ENCODE results near the gene RANGRF. TPM values are rescaled to one million over a fixed set of nuclear protein-coding genes. Genes with fewer than 3 reads are reported as not detected.

Gene RANGRF
- total RNA-seq, 4 donors from 2014 or later, result 7.8 to 15.4 (median 12.6) TPM

- Histone ChIP-seq H3K27me3 (no peaks in the 10 kb centered on the region), H3K4me3 (no peak overlapping the region), H3K4me1 (no peaks in the 10 kb centered on the region), H3K9me3 (no peaks in the 10 kb centered on the region), H3K27ac (no peak overlapping the region), H3K36me3 (peaks cover 9 to 84% (median 27%) of the 10 kb centered on the region in 3 donors)
- no peak for TF ChIP-seq POLR2A (IDR thresholded peaks at IDR 0.05)
- no peak for TF ChIP-seq CTCF (IDR thresholded peaks at IDR 0.05)
- 92% methylated on average over 2 of the region's 10 CpGs; no CpG with 5 or more reads in 1 of the 2 donors for WGBS, 2 donors
- intact Hi-C loops (cut with DNase I), result no loop called here
- DNase-seq, result no peak
These were observed 32.2 kb upstream of the RANGRF start for GRCh38 chr17:8256291-8256690.

- no peak for TF ChIP-seq POLR2A (IDR thresholded peaks at IDR 0.05)
- Histone ChIP-seq H3K4me3 (no peak overlapping the region), H3K36me3 (peaks cover 9 to 88% (median 27%) of the 10 kb centered on the region in 3 donors), H3K4me1 (no peaks in the 10 kb centered on the region), H3K27ac (no peak overlapping the region), H3K27me3 (no peaks in the 10 kb centered on the region), H3K9me3 (no peaks in the 10 kb centered on the region)
- no peak for DNase-seq
- 97% methylated on average over 6 of the region's 6 CpGs; no CpG with 5 or more reads in 1 of the 2 donors for WGBS, 2 donors
- intact Hi-C loops (cut with DNase I), result no loop called here
These were observed 31.8 kb upstream of the RANGRF start for GRCh38 chr17:8256691-8257090.

GRCh38 chr17:8257801-8258200 is 30.7 kb upstream of the RANGRF start:
- Histone ChIP-seq H3K4me3 (no peak overlapping the region), H3K4me1 (no peaks in the 10 kb centered on the region), H3K9me3 (no peaks in the 10 kb centered on the region), H3K27me3 (no peaks in the 10 kb centered on the region), H3K27ac (no peak overlapping the region), H3K36me3 (peaks cover 9 to 93% (median 29%) of the 10 kb centered on the region in 3 donors)
- DNase-seq, result no peak
- WGBS, 2 donors, result 71 to 100% methylated on average over 1 of the region's 8 CpGs
- intact Hi-C loops (cut with DNase I), result no loop called here
- TF ChIP-seq POLR2A (IDR thresholded peaks at IDR 0.05) (no peak), CTCF (IDR thresholded peaks at IDR 0.05) (no peak)

GRCh38 chr17:8264320-8264719 is 24.1 kb upstream of the RANGRF start:
- peaks cover 23 to 97% (median 29%) of the 10 kb centered on the region in 3 donors for H3K36me3 ChIP-seq
- H3K27ac ChIP-seq, result no peak overlapping the region
- 90 to 96% methylated on average over 5 to 10 of the region's 10 CpGs for WGBS, 2 donors
- TF ChIP-seq CTCF (IDR thresholded peaks at IDR 0.05) (no peak), POLR2A (IDR thresholded peaks at IDR 0.05) (no peak)
- H3K27me3 ChIP-seq, result no peaks in the 10 kb centered on the region
- H3K4me3 ChIP-seq, result no peak overlapping the region
- no peaks in the 10 kb centered on the region for H3K9me3 ChIP-seq
- no peaks in the 10 kb centered on the region for H3K4me1 ChIP-seq
- intact Hi-C loops (cut with DNase I), result no loop called here
- DNase-seq, result no peak

- no peak for DNase-seq
- TF ChIP-seq CTCF (IDR thresholded peaks at IDR 0.05) (no peak), POLR2A (IDR thresholded peaks at IDR 0.05) (no peak)
- Histone ChIP-seq H3K27me3 (no peaks in the 10 kb centered on the region), H3K4me1 (no peaks in the 10 kb centered on the region), H3K36me3 (peaks cover 23 to 97% (median 29%) of the 10 kb centered on the region in 3 donors), H3K4me3 (no peak overlapping the region), H3K9me3 (no peaks in the 10 kb centered on the region), H3K27ac (no peak overlapping the region)
- intact Hi-C loops (cut with DNase I), result no loop called here
- 87 to 98% methylated on average over 3 to 12 of the region's 18 CpGs for whole genome bisulfite sequencing, 2 donors
These were observed 23.5 kb upstream of the RANGRF start for GRCh38 chr17:8264836-8265542.

All from esophagus squamous epithelium (tissue), 5 donors.